ENCODE measurements around the gene BBX. TPM values are rescaled to one million over a fixed set of nuclear protein-coding genes. Genes with fewer than 3 reads are reported as not detected.

The BBX gene
- total RNA-seq, 2 donors from 2014 or later: 57.4 to 74.5 TPM

DNA sequence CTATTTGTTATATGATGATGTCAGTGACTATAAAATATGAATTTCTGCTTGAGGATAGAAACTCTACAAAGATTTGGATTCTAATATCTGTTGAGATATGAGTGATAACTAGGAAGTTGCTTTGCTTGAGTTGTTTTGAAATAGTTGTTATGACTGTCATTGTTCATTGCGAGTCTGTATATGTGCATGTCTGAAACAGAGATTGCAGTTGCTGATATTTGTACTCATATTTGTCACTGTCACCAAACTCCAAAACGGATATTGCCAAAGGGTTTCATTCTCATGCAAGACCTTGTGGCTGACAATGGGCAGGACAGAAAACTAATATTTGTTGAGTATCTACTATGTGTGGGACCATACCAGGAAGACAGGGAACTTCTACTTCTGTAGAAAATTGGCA lies 327.9 kb downstream of the BBX start:
- no peak for ATAC-seq (ENCODE audit: insufficient number of reproducible peaks, low FRiP score, low read depth)
- Histone ChIP-seq H3K4me1 (ENCODE audit: control insufficient read depth in 1 of 2, low read depth in 2 of 2) (no peaks in the 10 kb centered on the region), H3K9me3 (no peaks in the 10 kb centered on the region), H3K4me3 (no peak overlapping the region), H3K27ac (no peak overlapping the region), H3K36me3 (no peaks in the 10 kb centered on the region), H3K27me3 (replicated peaks; ENCODE audit: insufficient read depth) (no peaks in the 10 kb centered on the region)
- no peak for DNase-seq (ENCODE audit: low spot score)
- TF ChIP-seq, protein P1, sequence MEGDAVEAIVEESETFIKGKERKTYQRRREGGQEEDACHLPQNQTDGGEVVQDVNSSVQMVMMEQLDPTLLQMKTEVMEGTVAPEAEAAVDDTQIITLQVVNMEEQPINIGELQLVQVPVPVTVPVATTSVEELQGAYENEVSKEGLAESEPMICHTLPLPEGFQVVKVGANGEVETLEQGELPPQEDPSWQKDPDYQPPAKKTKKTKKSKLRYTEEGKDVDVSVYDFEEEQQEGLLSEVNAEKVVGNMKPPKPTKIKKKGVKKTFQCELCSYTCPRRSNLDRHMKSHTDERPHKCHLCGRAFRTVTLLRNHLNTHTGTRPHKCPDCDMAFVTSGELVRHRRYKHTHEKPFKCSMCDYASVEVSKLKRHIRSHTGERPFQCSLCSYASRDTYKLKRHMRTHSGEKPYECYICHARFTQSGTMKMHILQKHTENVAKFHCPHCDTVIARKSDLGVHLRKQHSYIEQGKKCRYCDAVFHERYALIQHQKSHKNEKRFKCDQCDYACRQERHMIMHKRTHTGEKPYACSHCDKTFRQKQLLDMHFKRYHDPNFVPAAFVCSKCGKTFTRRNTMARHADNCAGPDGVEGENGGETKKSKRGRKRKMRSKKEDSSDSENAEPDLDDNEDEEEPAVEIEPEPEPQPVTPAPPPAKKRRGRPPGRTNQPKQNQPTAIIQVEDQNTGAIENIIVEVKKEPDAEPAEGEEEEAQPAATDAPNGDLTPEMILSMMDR (IDR thresholded peaks at IDR 0.05): no peak

DNA sequence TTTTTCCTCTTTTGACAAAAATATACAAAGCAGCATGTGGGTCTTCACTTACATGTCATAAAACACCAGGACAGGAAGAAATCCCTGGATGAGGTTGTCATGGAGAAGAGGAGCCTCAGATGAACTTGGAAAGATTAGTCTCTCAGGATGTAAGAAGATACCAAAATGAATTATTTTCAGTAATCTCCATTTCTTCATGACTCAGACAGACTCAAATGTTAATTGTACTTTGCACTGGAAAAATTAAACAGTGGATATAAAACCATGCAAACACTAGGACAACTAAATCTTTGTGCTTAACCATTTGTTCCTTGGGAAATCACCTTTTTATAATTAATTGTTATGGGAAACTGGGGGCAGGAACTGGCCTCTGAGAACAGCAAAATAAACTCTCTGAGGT lies 331.1 kb downstream of the BBX start:
- H3K9me3 ChIP-seq: no peaks in the 10 kb centered on the region
- TF ChIP-seq, protein P1 (IDR thresholded peaks at IDR 0.05): no peak
- no peaks in the 10 kb centered on the region for H3K27me3 ChIP-seq (replicated peaks; ENCODE audit: insufficient read depth)
- ATAC-seq (ENCODE audit: insufficient number of reproducible peaks, low FRiP score, low read depth) (no peak), DNase-seq (ENCODE audit: low spot score) (no peak)
- H3K4me3 ChIP-seq: no peak overlapping the region
- no peaks in the 10 kb centered on the region for H3K36me3 ChIP-seq
- no peak overlapping the region for H3K27ac ChIP-seq
- no peaks in the 10 kb centered on the region for H3K4me1 ChIP-seq (ENCODE audit: control insufficient read depth in 1 of 2, low read depth in 2 of 2)

DNA sequence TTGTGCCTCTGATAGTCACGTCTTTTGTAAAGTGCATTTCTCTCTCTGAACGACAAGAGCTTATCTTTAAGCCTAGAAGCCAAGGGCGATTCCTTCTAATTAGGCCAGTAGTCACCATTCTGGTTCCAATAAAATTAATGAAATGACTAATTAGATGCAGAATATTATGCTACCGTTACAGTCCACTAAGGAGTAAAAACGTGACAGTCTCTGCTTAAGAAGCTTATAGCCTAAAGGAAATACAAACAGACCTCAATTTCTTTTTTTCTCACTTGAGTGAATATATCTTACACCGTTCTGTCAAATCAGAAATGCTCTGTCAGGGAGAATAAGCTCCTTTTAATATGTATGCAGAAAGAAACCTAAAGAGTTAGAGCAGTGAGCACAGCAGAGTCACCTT lies 332.0 kb downstream of the BBX start:
- H3K4me3 ChIP-seq: no peak overlapping the region
- TF ChIP-seq, protein P1 (IDR thresholded peaks at IDR 0.05): no peak
- DNase-seq (ENCODE audit: low spot score): no peak
- no peaks in the 10 kb centered on the region for H3K36me3 ChIP-seq
- H3K27ac ChIP-seq: no peak overlapping the region
- no peak for ATAC-seq (ENCODE audit: insufficient number of reproducible peaks, low FRiP score, low read depth)
- no peaks in the 10 kb centered on the region for H3K27me3 ChIP-seq (replicated peaks; ENCODE audit: insufficient read depth)
- H3K4me1 ChIP-seq (ENCODE audit: control insufficient read depth in 1 of 2, low read depth in 2 of 2): no peaks in the 10 kb centered on the region
- no peaks in the 10 kb centered on the region for H3K9me3 ChIP-seq

DNA sequence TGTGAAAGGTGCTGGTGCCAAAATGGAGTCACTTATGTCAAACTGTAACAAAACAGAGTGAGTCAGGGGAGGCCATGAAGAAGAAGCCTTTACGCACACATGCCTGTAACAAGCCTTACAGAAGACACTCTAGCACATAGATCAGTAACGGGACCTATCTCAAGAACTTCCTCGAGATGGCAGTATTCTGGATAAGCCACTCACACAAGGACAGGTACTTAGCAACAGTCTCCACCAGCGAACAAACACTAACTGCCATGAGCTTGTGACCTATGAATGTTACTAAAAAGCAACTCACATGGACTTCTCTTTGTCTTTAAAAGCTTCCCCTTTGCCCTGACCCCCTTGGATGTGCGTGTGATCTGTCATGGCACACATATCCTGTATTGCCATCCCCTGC lies 332.9 kb downstream of the BBX start:
- ATAC-seq (ENCODE audit: insufficient number of reproducible peaks, low FRiP score, low read depth): no peak
- H3K27me3 ChIP-seq (replicated peaks; ENCODE audit: insufficient read depth): no peaks in the 10 kb centered on the region
- TF ChIP-seq, protein P1 (IDR thresholded peaks at IDR 0.05): no peak

DNA sequence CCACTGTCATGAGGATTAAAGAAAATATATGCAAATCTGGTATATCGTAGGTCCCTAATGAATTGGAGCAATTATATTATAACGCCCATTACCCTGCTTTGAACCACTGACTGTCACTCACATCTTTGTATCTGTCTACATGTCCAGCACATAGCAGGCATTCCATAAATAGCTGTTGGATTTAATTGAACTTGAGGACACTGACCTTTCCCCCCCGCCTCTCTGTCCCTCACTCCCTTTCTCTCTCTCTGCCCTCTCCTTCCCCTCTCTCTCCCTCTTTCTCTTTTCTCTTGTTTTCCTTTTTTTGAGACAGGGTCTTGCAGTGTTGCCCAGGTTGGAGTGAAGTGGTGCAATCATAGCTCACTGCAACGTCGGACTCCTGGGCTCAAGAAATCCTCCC lies 335.1 kb downstream of the BBX start:
- TF ChIP-seq, protein P1 (IDR thresholded peaks at IDR 0.05): no peak
- H3K4me1 ChIP-seq (ENCODE audit: control insufficient read depth in 1 of 2, low read depth in 2 of 2): no peaks in the 10 kb centered on the region
- DNase-seq (ENCODE audit: low spot score) (no peak), ATAC-seq (ENCODE audit: insufficient number of reproducible peaks, low FRiP score, low read depth) (no peak)
- no peaks in the 10 kb centered on the region for H3K9me3 ChIP-seq
- no peaks in the 10 kb centered on the region for H3K27me3 ChIP-seq (replicated peaks; ENCODE audit: insufficient read depth)
- H3K36me3 ChIP-seq: no peaks in the 10 kb centered on the region
- no peak overlapping the region for H3K4me3 ChIP-seq
- no peak overlapping the region for H3K27ac ChIP-seq

More for the DNA sequence above, 332.9 kb downstream of the BBX start:
- Histone ChIP-seq H3K9me3 (no peaks in the 10 kb centered on the region), H3K36me3 (no peaks in the 10 kb centered on the region), H3K4me1 (ENCODE audit: control insufficient read depth in 1 of 2, low read depth in 2 of 2) (no peaks in the 10 kb centered on the region), H3K27ac (no peak overlapping the region), H3K4me3 (no peak overlapping the region)
- no peak for DNase-seq (ENCODE audit: low spot score)

Data from thoracic aorta (tissue), 2 donors.